Glomerular visceral epithelial cell (primary cell): ENCODE measurements around the gene RPS6KC1.

ENCODE experiments used
- DNase-seq: peaks from one replicate; pipeline ENCODE4 v3.0.0-alpha.2; 2016; ENCODE audit errors: extremely low spot score

RPS6KC1 gene

GRCh38 chr1:213231795-213232231 lies 180.8 kb downstream of the RPS6KC1 start:
- DNase-seq = peak; percentile 36

- no peak for DNase-seq
These were observed 191.8 kb downstream of the RPS6KC1 start for GRCh38 chr1:213242883-213243282.

GRCh38 chr1:213244664-213245091 lies 193.6 kb downstream of the RPS6KC1 start:
- DNase-seq = peak; percentile 58

- DNase-seq = no peak
These were observed 194.3 kb downstream of the RPS6KC1 start for GRCh38 chr1:213245260-213245910.

GRCh38 chr1:213247038-213247437 lies 196.0 kb downstream of the RPS6KC1 start:
- DNase-seq = no peak

GRCh38 chr1:213249395-213249794 lies 198.4 kb downstream of the RPS6KC1 start:
- no peak for DNase-seq

GRCh38 chr1:213250041-213250440 lies 199.0 kb downstream of the RPS6KC1 start:
- no peak for DNase-seq

GRCh38 chr1:213250446-213250845 lies 199.4 kb downstream of the RPS6KC1 start:
- no peak for DNase-seq

- DNase-seq = no peak
These were observed 200.9 kb downstream of the RPS6KC1 start for GRCh38 chr1:213251972-213252371.

- no peak for DNase-seq
These were observed 205.5 kb downstream of the RPS6KC1 start for GRCh38 chr1:213256438-213257087.

- no peak for DNase-seq
These were observed 209.5 kb downstream of the RPS6KC1 start for GRCh38 chr1:213260311-213261075.

- DNase-seq = no peak
These were observed 213.5 kb downstream of the RPS6KC1 start for GRCh38 chr1:213264531-213264930.

- no peak for DNase-seq
These were observed 216.1 kb downstream of the RPS6KC1 start for GRCh38 chr1:213266983-213267772.

- peak; percentile 55 for DNase-seq
These were observed 217.2 kb downstream of the RPS6KC1 start for GRCh38 chr1:213268221-213268620.

- DNase-seq = no peak
These were observed 218.8 kb downstream of the RPS6KC1 start for GRCh38 chr1:213269829-213270228.

- DNase-seq = no peak
These were observed 222.5 kb downstream of the RPS6KC1 start for GRCh38 chr1:213273546-213273945.

GRCh38 chr1:213274140-213274539 lies 223.1 kb downstream of the RPS6KC1 start:
- DNase-seq = no peak

GRCh38 chr1:213275293-213275692 lies 224.3 kb downstream of the RPS6KC1 start:
- no peak for DNase-seq

GRCh38 chr1:213276236-213276635 lies 225.2 kb downstream of the RPS6KC1 start:
- no peak for DNase-seq

- no peak for DNase-seq
These were observed 226.0 kb downstream of the RPS6KC1 start for GRCh38 chr1:213277036-213277435.

- DNase-seq = no peak
These were observed 228.4 kb downstream of the RPS6KC1 start for GRCh38 chr1:213279410-213279809.
